ENCODE results near the gene NRIP1. TPM values are rescaled to one million over a fixed set of nuclear protein-coding genes. Genes with fewer than 3 reads are reported as not detected.

The NRIP1 gene
- total RNA-seq (2014; rRNA removed; shearing (Covaris generic)), result 38.2 and 45.0 TPM in 2 replicates

GRCh38 chr21:15064576-15065391 lies at the start of gene NRIP1:
TSS of gene NRIP1 (minus strand) at chr21:15065000. CDS start at chr21:14968192, 96,808 bp downstream.

